ENCODE data around the gene GRM7. TPM values are rescaled to one million over a fixed set of nuclear protein-coding genes. Genes with fewer than 3 reads are reported as not detected.

The GRM7 gene
- total RNA-seq, 1 experiment from 2014 or later = not detected

DNA sequence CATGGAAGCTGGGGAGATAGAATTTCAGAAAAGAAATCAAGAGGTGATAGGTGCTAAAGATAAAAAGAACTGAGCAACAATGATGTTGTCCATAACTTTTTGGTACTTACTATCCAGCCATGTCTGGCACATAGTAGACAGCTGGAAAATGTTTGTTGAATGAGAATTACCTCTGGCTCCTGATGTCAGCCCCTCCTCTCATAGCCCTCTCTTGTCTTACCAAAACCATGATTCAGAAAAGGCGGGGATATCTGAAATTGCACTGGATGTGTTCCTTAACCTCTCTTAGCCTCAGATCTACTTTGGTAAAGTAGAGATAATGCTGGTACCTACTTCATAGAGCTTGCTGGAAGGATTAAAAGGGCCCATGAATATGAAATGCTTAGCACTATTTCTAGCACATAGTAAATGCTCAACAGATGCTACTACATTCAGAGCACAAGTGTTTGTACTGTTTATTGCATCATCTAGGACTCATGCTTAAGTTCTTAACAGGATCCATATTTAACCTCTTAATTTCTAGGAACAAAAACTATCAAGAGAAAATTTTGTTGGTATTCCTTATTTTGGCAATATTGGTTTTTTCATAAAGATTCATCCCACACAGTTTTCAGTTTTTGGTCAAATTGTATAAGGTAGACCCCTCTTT lies 859.9 kb downstream of the GRM7 start:
- no peak for DNase-seq (ENCODE audit: low spot score)

DNA sequence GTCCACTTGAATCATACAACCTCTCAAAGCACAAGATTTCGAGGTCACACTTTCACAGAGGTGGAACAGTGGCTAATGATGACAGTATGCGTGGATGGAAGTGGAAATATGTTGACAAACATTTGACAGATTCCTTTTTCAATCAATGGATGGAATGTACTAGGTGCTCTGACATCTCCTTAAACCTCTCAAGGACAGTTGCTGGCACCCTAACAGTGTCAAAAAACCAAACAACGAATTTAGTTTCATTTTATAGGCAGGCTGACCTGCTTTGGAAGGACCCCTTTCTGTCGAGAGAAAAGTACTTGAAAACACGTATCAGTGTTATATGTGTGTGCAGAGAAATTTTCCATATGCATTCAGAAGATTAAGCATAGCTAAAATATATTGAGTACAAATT lies 861.0 kb downstream of the GRM7 start:
- DNase-seq (ENCODE audit: low spot score) = no peak

GRCh38 chr3:7728566-7729519 lies 867.9 kb downstream of the GRM7 start:
- DNase-seq (ENCODE audit: low spot score) = no peak

DNA sequence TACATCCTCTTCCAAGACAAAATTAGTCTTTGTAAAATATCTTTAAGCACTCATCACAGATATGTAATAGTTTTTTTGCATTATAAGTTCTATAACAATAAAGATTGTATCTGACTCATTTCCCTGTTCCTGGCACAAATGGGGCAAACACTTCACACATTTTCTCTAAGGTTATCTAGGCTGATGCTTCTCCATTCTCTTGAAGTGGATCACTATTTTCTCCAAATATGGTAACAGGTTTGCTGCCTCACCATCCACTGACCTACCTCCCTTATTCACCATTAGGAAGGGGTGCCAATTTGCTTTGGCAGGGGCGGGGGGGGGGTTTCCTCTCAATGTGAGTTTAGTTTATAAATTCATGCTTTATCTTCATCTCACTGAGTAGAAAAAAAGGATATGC lies 873.0 kb downstream of the GRM7 start:
- DNase-seq (ENCODE audit: low spot score) = no peak

- no peak for DNase-seq (ENCODE audit: low spot score)
Measured at GRCh38 chr3:7734456-7734855, 873.5 kb downstream of the GRM7 start.

DNA sequence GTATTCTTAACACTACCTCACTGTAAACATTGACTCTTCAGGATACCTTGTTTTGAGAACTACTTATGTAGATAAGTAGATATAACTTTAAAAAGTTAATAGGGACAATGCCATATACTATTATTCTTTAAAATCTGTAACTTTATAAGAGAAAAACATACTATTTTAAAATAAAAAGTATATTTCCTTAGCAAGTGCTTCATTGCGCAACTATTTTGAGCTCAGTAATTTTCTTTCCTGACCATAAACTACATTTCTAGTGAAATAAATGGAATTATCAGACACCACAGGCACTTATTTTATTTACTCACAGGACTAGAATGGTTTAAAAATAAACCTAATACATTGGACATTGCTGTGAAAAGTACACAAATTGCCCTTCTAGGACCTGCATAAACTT lies 876.3 kb downstream of the GRM7 start:
- no peak for DNase-seq (ENCODE audit: low spot score)

DNA sequence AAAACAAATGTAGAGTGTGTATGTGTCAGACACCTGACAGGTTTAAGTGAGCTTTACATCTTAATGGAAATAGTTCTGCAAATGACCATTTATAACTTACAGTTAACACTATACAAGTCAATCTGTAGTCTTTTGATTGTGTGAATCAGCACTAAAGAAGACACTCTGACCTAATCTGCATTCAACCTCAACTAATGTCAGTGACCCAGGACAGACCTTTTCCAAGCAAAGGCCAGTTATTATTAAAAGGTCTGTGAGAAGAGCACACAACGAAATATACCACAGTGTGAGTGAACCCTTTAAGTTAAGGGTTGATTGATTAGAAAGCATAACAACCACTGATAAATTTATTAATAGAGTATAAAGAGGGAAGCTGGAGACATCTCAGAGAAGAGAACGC lies 878.8 kb downstream of the GRM7 start:
- DNase-seq (ENCODE audit: low spot score) = no peak

- DNase-seq (ENCODE audit: low spot score) = no peak
Measured at GRCh38 chr3:7740458-7740857, 879.5 kb downstream of the GRM7 start.

GRCh38 chr3:7744850-7745249 lies 883.9 kb downstream of the GRM7 start:
- DNase-seq (ENCODE audit: low spot score) = no peak

DNA sequence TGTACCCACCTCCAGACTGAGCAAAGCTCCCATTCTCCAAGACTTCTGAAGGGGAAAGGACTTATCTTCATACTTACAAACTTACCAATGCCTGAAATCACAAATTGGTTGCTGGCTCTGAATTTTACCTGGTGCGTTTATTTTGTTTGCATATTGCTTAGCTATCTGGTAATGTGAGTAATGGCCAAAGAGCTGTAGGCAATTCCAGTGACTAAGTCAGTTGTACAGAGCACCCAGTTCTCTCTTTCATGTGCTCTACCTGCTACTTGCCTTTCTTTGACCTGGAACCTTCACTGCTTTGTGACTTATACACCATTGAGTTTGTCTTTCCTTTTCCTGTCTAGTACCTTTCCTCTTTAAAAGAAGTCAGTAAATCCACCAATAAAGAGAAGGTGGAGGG lies 884.8 kb downstream of the GRM7 start:
- DNase-seq (ENCODE audit: low spot score) = no peak

DNA sequence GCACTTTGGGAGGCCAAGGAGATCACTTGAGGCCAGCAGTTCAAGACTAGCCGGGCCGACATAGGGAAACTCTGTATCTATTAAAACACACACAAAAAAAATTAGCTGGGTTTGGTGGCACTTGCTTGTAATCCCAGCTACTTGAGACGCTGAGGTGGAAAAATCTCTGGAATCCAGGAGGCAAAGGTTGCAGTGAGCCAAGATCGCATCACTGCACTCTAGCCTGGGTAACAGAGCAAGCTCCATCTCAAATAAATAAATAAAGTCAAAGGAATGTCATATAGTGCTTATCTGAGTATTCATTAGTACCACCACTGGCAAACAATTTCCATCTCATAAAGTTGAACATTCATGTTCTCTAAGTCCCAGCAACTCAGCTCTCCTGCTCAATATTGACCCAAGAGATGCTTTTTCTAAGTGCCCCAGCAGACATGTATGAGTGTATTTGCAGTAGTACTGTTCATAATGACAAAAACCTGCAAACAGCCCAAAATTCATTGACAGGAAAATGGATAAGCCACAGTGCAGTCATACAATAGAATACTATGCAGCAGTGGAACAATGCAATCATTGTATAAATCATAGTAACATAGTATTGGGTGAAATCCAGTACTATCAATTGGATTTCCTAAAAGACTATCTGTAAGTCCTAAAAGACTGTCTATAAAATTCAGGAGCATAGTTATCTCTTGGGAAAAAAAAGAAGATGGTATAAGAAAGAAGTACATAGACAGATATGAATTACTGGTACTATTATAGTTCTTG lies 889.2 kb downstream of the GRM7 start:
- DNase-seq (ENCODE audit: low spot score) = no peak

GRCh38 chr3:7752005-7752404 lies 891.1 kb downstream of the GRM7 start:
- no peak for DNase-seq (ENCODE audit: low spot score)

- no peak for DNase-seq (ENCODE audit: low spot score)
Measured at GRCh38 chr3:7754653-7755441, 893.9 kb downstream of the GRM7 start.

GRCh38 chr3:7759630-7760029 lies 898.7 kb downstream of the GRM7 start:
- no peak for DNase-seq (ENCODE audit: low spot score)

DNA sequence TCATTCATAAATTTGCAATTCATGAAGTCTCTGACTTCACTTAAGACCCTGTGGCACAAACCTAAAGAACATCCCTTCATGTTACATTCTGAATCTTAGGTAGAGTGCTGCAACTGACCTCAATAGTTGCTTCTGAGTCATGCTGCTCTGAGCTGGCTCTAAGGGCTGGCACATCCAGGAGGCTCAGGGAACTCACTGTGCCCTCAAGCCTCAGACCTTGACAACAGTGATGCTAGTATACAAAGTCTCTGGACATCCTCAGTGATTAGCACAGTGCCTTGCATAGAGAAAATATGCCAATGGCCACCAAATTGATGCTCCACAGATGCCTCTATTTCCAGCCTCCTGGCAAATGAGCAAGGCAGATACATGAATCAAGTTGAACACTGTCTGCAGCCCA lies 899.8 kb downstream of the GRM7 start:
- DNase-seq (ENCODE audit: low spot score) = no peak

- no peak for DNase-seq (ENCODE audit: low spot score)
Measured at GRCh38 chr3:7764115-7764514, 903.2 kb downstream of the GRM7 start.

DNA sequence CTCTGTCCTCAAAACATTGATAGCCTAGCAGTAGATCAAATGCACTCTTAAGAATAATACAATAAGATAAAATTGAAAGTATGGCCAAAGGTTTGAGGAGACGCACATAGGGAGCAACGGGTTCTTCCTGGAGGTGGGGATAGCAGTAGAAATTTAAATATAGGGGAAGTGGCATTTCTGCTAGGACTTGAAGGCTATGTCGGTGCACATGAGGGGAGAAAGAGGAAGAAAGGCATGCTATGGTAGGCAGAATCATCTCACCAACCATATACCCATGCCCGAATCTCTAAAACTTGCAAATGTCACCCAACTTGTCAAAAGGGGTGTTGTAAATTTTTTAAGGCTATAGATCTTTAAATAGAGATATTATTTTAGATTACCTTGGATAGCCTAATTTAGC lies 905.6 kb downstream of the GRM7 start:
- DNase-seq (ENCODE audit: low spot score) = no peak

DNA sequence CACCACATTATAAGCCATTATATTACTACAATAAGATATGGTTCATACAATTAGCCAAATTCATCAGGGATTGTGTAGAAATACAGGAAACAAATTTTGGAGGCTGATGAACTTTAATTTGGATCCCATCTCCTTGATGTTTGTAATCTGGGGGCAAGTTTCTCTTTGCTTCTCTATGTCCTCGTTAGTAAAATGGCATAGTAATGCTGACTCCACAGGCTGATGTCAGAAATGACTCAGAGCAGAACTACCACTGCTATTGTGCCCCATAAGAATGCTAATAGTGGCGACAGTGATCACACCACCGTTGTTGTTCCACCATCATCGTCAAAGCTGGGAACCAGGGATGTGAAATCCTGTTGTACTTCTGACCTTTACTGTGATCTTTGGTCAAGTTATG lies 918.4 kb downstream of the GRM7 start:
- DNase-seq (ENCODE audit: low spot score) = no peak

DNA sequence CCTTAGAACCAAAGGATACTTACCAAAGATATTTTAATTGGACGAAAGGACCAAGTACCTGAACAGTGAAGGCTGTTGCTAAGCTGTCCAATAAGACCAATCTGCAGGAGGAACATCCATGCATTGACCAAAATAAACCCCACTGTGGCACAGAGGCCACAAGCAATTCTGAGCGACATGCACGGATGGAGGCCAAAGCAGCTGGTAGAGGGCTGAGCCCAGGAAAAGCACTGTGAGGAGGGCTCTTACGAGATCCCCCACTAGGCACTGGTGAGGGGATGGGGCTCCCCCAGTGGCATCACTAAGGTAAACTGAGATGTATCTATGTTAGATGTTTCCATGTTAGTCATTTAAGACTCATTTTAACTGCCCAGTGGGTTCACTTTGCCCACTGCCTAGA lies 920.5 kb downstream of the GRM7 start:
- no peak for DNase-seq (ENCODE audit: low spot score)

DNA sequence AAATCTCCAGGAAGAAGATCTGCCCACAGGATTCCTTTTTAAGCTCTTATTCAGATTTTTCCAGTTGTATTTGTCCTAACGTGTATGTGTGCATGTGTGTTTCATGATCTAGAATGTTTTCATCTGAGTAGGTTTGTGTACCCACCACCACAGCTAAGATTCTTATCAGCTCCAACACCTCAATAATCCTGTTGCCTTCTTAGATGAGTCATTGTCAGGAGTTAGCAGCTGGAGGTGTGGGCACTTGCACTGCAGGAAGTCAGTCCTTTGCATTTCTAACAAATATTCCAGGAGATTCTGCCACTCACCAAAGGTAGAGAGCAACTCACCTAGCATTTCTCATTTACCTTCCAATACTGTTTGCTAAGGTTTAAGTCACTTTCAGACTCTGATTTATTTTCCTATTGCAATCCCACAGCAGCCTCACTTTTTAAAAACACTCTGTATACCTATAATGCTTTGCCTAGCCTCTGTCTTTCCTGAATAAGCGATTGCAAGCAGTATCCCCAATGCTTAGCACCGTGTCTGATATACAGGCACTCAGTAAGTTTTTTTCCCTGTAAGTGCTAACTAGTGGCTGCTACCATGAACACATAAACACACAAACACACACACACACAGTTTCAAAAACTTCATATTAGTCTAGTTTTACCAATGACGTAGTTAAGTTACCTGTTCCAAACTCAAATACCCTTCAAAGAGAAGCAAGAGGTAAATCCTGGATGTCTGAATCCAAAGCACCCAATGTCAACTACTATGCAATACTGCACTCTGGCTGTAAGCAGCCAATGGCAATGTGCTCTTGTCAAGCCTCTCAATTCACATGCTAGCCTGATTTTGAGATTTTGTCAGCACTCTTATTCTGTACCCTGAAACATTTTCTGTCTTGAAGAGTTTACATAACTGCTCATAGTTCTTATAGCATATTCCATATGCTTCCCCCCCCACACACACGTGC lies 927.2 kb downstream of the GRM7 start:
- peak; percentile 25 for DNase-seq (ENCODE audit: low spot score)

DNA sequence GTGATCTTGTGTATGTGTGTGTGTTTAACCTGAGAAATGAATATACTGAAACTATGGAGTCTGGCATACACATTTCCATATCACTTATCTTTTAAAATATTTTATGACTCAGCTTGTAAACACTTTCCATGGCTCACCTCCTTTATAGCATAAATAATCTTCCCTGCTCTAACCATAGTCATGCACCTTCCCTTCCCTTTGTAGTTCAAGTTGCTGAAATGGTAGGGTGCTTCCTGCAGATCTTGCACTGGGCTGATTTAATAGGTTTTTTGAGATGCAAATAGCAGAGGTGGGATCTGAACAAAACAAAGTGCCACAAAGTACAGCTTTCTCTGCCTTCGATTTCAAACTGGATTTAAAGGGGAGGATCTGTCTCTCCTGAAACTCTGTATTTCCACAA lies 928.0 kb downstream of the GRM7 start:
- peak; percentile 6 for DNase-seq (ENCODE audit: low spot score)
